ENCODE measurements around the gene CAMK1D.

GRCh38 chr10:12413369-12413711 is 64.0 kb downstream of the CAMK1D start:
- TF ChIP-seq CTCF (conservative IDR thresholded peaks at IDR 0.05; ENCODE audit: low read length) (no peak), EZH2phosphoT487 (IDR thresholded peaks at IDR 0.05; ENCODE audit: borderline replicate concordance, low read depth, low read length) (no peak)

Data from OCI-LY7 (cell line).